GM12878 (cell line): ENCODE data around the gene SLC9A7. TPM values are rescaled to one million over a fixed set of nuclear protein-coding genes. Genes with fewer than 3 reads are reported as not detected.

Experiments
- ATAC-seq: fragments of 200-7000 bp; cut with Tn5 transposase; 3 replicates; pipeline ENCODE4 v1.9.1; 2020; ENCODE audit warnings: mild to moderate bottlenecking, moderate library complexity
- BruUV-seq: library from RNA; stranded (reverse); fragments of 400-500 nt; replicated peaks from 2 replicates; lab custom pipeline; 2021; lab: Mats Ljungman, UMichigan
- CTCF ChIA-PET: fragments of 300-600 bp; sonication (Branson Sonifier 250); formaldehyde crosslinking; extraction: SDS; loops from one replicate; lab custom pipeline; 2021; ENCODE audit warnings: inconsistent platforms; lab: Yijun Ruan, JAX
- POLR2A ChIA-PET: fragments of 350-600 bp; formaldehyde crosslinking; extraction: SDS; loops from one replicate; lab custom pipeline; 2021; ENCODE audit warnings: inconsistent platforms; lab: Charles Lee
- RAD21 ChIA-PET: fragments of 300-600 bp; sonication (Branson Sonifier 250); formaldehyde crosslinking; loops from one replicate; lab custom pipeline; 2023; ENCODE audit warnings: antibody characterized with exemption; ENCODE audit not compliant: unreplicated experiment; lab: Charles Lee
- SMC1A ChIA-PET: fragments of 300-600 bp; sonication (Branson Sonifier 250); formaldehyde crosslinking; loops from one replicate; lab custom pipeline; 2023; ENCODE audit not compliant: unreplicated experiment, uncharacterized antibody; lab: Charles Lee
- DNase-seq: peaks from one replicate; pipeline ENCODE4 v3.0.0-alpha.2; 2011; ENCODE audit warnings: low read depth, low spot score
- FAIRE-seq: peaks from 3 replicates; lab custom pipeline; 2011; peaks lifted over from hg19 to GRCh38; lab: Jason Lieb, UNC
- H2AFZ ChIP-seq: 2 replicates; pipeline ENCODE4 v1.6.0; 2011; ENCODE audit warnings: low read depth, low read length, control low read depth; ENCODE audit not compliant: control insufficient read depth
- H3K27ac ChIP-seq: 2 replicates; pipeline ENCODE4 v1.5.1; 2011; ENCODE audit warnings: control low read depth; ENCODE audit not compliant: control insufficient read depth, insufficient read depth
- H3K27me3 ChIP-seq, 2 experiments: replicated peaks in 1 of 2; 2 replicates each; pipeline versions ENCODE4 v1.6.0 to v1.6.1; 2011; ENCODE audit warnings: low read length in 1 of 2; ENCODE audit not compliant: control insufficient read depth in 2 of 2, insufficient read depth in 2 of 2
- H3K36me3 ChIP-seq, 2 experiments: 2 replicates each; pipeline ENCODE4 v1.5.1; 2011; ENCODE audit warnings: low read length in 1 of 2; ENCODE audit not compliant: control insufficient read depth in 2 of 2, insufficient read depth in 2 of 2
- H3K4me1 ChIP-seq: 2 replicates; pipeline ENCODE4 v1.6.1; 2011; ENCODE audit warnings: mild to moderate bottlenecking, low read length, moderate library complexity, mixed read lengths; ENCODE audit not compliant: control insufficient read depth, insufficient read depth
- H3K4me2 ChIP-seq: 2 replicates; pipeline ENCODE4 v1.6.0; 2011; ENCODE audit warnings: control low read depth; ENCODE audit not compliant: control insufficient read depth, insufficient read depth
- H3K4me3 ChIP-seq: fragments of 200-600 bp; sonication (generic); 2 replicates; pipeline ENCODE4 v1.5.1; 2016
- H3K79me2 ChIP-seq: 2 replicates; pipeline ENCODE4 v1.6.0; 2011; ENCODE audit warnings: low read length; ENCODE audit not compliant: control insufficient read depth, insufficient read depth
- H3K9ac ChIP-seq: 2 replicates; pipeline ENCODE4 v1.8.0; 2011; ENCODE audit warnings: low read length, control low read depth, mixed read lengths; ENCODE audit not compliant: control insufficient read depth, insufficient read depth
- H3K9me3 ChIP-seq: replicated peaks from 3 replicates; pipeline ENCODE4 v1.5.1; 2011; ENCODE audit warnings: mild to moderate bottlenecking, low read length; ENCODE audit not compliant: control insufficient read depth, insufficient read depth
- H4K20me1 ChIP-seq: 2 replicates; pipeline ENCODE4 v1.6.0; 2011; ENCODE audit not compliant: control insufficient read depth, insufficient read depth
- BCL11A ChIP-seq: IDR thresholded peaks from 2 replicates; pipeline ENCODE4 v1.6.1; 2011; ENCODE audit warnings: low read depth, low read length
- CEBPB ChIP-seq, 2 experiments: fragments of 150-350 bp in 1 of 2; IDR thresholded peaks; 2 replicates each; pipeline ENCODE4 v1.6.1; 2012 to 2014; ENCODE audit warnings: low read depth in 2 of 2, low read length in 2 of 2, borderline replicate concordance in 1 of 2, inconsistent platforms in 1 of 2
- EZH2 ChIP-seq: IDR thresholded peaks from 2 replicates; pipeline ENCODE4 v1.6.1; 2012; ENCODE audit warnings: low read depth, mild to moderate bottlenecking, control low read depth, inconsistent platforms, low read length, borderline replicate concordance; ENCODE audit not compliant: control insufficient read depth
- HSF1 ChIP-seq: fragments of 150-350 bp; IDR thresholded peaks from 2 replicates; pipeline ENCODE4 v1.6.1; 2014; ENCODE audit warnings: mild to moderate bottlenecking, low read depth, low read length
- IRF4 ChIP-seq: IDR thresholded peaks from 2 replicates; pipeline ENCODE4 v1.6.1; 2011; ENCODE audit warnings: low read depth, low read length
- MYB ChIP-seq: fragments of 150-350 bp; IDR thresholded peaks from 2 replicates; pipeline ENCODE4 v1.6.1; 2014; ENCODE audit warnings: mild to moderate bottlenecking, low read depth, low read length, borderline replicate concordance
- NFXL1 ChIP-seq: fragments of 450-650 bp; IDR thresholded peaks from 2 replicates; pipeline ENCODE4 v1.6.1; 2017; ENCODE audit warnings: antibody characterized with exemption, mild to moderate bottlenecking, borderline replicate concordance
- SREBF2 ChIP-seq: IDR thresholded peaks from 2 replicates; pipeline ENCODE4 v1.6.1; 2012; ENCODE audit warnings: mild to moderate bottlenecking, low read length
- TCF7 ChIP-seq: IDR thresholded peaks from 2 replicates; pipeline ENCODE4 v1.6.1; 2014; ENCODE audit warnings: antibody characterized with exemption, borderline replicate concordance
- ZBED1 ChIP-seq: IDR thresholded peaks from 2 replicates; pipeline ENCODE4 v1.6.1; 2016; ENCODE audit warnings: borderline replicate concordance
- ZNF687 ChIP-seq: fragments of 450-650 bp; IDR thresholded peaks from 2 replicates; pipeline ENCODE4 v1.6.1; 2017; ENCODE audit warnings: mild to moderate bottlenecking, moderate library complexity
- ZSCAN29 ChIP-seq: fragments of 450-650 bp; IDR thresholded peaks from 2 replicates; pipeline ENCODE4 v1.6.1; 2017; ENCODE audit warnings: mild to moderate bottlenecking, moderate library complexity
- WGBS: methylation state at CpG from one replicate; pipeline ENCODE4 v1.1.6; 2016; ENCODE audit warnings: low lambda C conversion rate; ENCODE audit not compliant: insufficient replicate concordance, insufficient coverage; ENCODE audit errors: missing lambda C conversion rate; 5-methylcytosine and 5-hydroxymethylcytosine counted together
- in situ Hi-C: fragments of 300-500 bp; cut with MboI; formaldehyde crosslinking; loops from 9 replicates; pipeline ENCODE4 v1.14.3; 2018; ENCODE audit warnings: mixed read lengths
- intact Hi-C: fragments of 100-400 bp; cut with micrococcal nuclease; formaldehyde crosslinking; loops from one replicate; pipeline ENCODE4 v1.14.2; 2022; ENCODE audit not compliant: unreplicated experiment
- polyA plus RNA-seq, 11 experiments: library from polyadenylated mRNA; depleted of rRNA in 4 of 11; unstranded in 6 of 11; stranded (reverse) in 5 of 11; fragments of >200 nt; fragmentation: Nextera tagmentation in 4 of 11; fragmentation: Illumina TruSeq in 1 of 11; extraction: Ambion mirVana in 4 of 11; extraction: Trizol in 1 of 11; gene quantifications; 1 replicate in 1 of 11; 2 replicates in 10 of 11; pipeline versions ENCODE4 v1.2.1 to v1.2.3, GENCODE V29; 2011 to 2016; ENCODE audit warnings: inconsistent platforms in 2 of 11, missing spikeins in 2 of 11, low read depth in 1 of 11
- total RNA-seq, 4 experiments: library from RNA; depleted of rRNA in 3 of 4; stranded (reverse); fragments of >200 nt in 3 of 4; fragmentation: Illumina TruSeq in 1 of 4; extraction: Trizol in 1 of 4; gene quantifications; 2 replicates each; pipeline versions ENCODE4 v1.2.1 to v1.2.3, GENCODE V29; 2013 to 2021

Gene SLC9A7
- total and polyA plus RNA-seq, 10 of the 15 experiments (the other 5 are each of a cell fraction or from before 2014, with no cell fraction given) = 5.0 to 62.8 (median 30.5) TPM

GRCh38 chrX:46610070-46610658 is 148.8 kb downstream of the SLC9A7 start (continued):
- TF ChIP-seq ZNF687 = no peak
- no peak for TF ChIP-seq NFXL1
- no peak for TF ChIP-seq SREBF2
- TF ChIP-seq ZBED1 = no peak

- Histone ChIP-seq H3K4me3 (no peak overlapping the region), H3K4me1 (no peaks in the 10 kb centered on the region), H3K27ac (no peak overlapping the region), H2AFZ (no peak overlapping the region), H3K9me3 (no peaks in the 10 kb centered on the region), H3K79me2 (no peaks in the 10 kb centered on the region), H4K20me1 (no peaks in the 10 kb centered on the region), H3K9ac (no peak overlapping the region), H3K36me3 (no peaks in the 10 kb centered on the region; a peak in 2 of 4 replicates), H3K4me2 (no peak overlapping the region), H3K27me3 (no peaks in the 10 kb centered on the region)
- BruUV-seq = no TSS peak
- TF ChIP-seq SREBF2 (no peak), EZH2 (no peak), MYB (no peak), ZSCAN29 (no peak), ZBED1 (no peak), HSF1 (no peak), TCF7 (no peak), BCL11A (no peak), IRF4 (no peak), CEBPB (IDR thresholded peaks at IDR 0.05; ENCODE audit: borderline replicate concordance in 1 of 2, low read depth in 2 of 2, low read length in 2 of 2) (no peak)
- ChIA-PET CTCF (interaction anchor here (0.6 kb wide), 1 partner anchor 189 kb away, joined by 3 read pairs; no protein-coding TSS in a partner anchor), POLR2A (interaction anchor here (1.6 kb wide), 1 partner anchor 21 kb away, joined by 4 read pairs; no protein-coding TSS in a partner anchor), RAD21 (interaction anchor here (0.6 kb wide), 1 partner anchor 191 kb away, joined by 4 read pairs; no protein-coding TSS in a partner anchor), SMC1A (no interaction called here)
- FAIRE-seq = no peak
- in situ Hi-C loops = no loop called here
- no peak for DNase-seq
- ATAC-seq = no peak
- intact Hi-C loops = no loop called here
- WGBS = 53% methylated on average over 11 of the region's 11 CpGs
These were observed 151.0 kb downstream of the SLC9A7 start for GRCh38 chrX:46607916-46608315.
